HL-60 (cell line): ENCODE data around the gene PRPF6.

ENCODE experiments used
- GABPA ChIP-seq: IDR thresholded peaks from 2 replicates; pipeline ENCODE4 v1.6.1; 2012; ENCODE audit warnings: low read depth
- POLR2AphosphoS5 ChIP-seq: IDR thresholded peaks from 2 replicates; pipeline ENCODE4 v1.6.1; 2012; ENCODE audit warnings: low read depth
- SPI1 ChIP-seq: IDR thresholded peaks from 2 replicates; pipeline ENCODE4 v1.6.1; 2012; ENCODE audit warnings: low read depth, mild to moderate bottlenecking, borderline replicate concordance
- TF ChIP-seq, protein P1 (sequence below): IDR thresholded peaks from one replicate; pipeline ENCODE4 v1.5.1; 2011; ENCODE audit warnings: low read length, control low read depth, inconsistent platforms; ENCODE audit not compliant: insufficient read depth
- TF ChIP-seq, protein P2 (sequence below): IDR thresholded peaks from 2 replicates; pipeline ENCODE4 v1.6.1; 2012; ENCODE audit warnings: low read depth; ENCODE audit not compliant: insufficient replicate concordance

DNA sequence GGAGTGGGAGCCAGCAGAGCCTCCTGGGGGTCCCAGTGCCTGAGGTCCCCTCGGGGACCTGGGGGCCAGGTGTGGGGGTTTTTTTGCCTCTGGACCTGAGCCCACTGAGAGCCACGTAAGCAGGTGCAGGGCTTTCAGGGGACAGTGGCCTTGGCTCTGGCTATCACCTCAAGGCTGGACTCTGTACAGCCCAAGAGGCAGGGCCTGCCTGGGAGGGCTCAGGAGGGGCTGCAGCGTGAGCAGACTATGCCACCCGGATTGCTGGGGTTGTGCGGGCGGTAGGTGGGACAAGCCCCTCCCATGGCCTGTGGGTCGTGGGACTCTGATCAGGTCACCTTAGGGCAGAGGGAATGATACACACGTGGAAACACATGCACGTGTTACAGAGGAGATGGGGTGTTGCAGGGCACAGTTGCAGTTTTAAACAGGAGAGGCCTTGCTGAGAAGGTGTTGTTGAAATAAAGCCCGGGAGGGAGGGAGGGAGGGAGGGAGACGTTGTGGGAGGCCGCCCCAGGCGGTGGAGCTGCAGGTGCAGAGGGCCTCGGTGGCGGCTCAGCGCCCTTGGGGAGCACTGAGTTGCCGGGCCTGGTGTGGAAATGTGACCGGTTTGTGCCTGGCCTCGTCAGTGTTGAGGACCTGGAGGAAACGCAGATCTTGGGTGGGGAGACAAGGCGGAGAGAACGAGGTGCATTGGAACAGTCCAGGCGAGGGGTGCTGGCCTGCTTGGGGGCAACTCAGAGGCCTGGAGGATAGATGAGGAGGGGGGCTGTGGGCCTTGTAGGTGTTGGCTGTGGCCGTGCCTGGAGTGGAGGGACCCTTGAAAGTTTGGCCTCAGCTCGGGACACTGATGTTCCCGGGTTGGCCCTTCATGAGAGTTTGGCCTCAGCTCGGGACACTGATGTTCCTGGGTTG lies 84.4 kb downstream of the PRPF6 start:
- TF ChIP-seq, protein P1, sequence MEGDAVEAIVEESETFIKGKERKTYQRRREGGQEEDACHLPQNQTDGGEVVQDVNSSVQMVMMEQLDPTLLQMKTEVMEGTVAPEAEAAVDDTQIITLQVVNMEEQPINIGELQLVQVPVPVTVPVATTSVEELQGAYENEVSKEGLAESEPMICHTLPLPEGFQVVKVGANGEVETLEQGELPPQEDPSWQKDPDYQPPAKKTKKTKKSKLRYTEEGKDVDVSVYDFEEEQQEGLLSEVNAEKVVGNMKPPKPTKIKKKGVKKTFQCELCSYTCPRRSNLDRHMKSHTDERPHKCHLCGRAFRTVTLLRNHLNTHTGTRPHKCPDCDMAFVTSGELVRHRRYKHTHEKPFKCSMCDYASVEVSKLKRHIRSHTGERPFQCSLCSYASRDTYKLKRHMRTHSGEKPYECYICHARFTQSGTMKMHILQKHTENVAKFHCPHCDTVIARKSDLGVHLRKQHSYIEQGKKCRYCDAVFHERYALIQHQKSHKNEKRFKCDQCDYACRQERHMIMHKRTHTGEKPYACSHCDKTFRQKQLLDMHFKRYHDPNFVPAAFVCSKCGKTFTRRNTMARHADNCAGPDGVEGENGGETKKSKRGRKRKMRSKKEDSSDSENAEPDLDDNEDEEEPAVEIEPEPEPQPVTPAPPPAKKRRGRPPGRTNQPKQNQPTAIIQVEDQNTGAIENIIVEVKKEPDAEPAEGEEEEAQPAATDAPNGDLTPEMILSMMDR: no peak
- TF ChIP-seq SPI1 (no peak), POLR2AphosphoS5 (no peak), GABPA (no peak)
- TF ChIP-seq, protein P2, sequence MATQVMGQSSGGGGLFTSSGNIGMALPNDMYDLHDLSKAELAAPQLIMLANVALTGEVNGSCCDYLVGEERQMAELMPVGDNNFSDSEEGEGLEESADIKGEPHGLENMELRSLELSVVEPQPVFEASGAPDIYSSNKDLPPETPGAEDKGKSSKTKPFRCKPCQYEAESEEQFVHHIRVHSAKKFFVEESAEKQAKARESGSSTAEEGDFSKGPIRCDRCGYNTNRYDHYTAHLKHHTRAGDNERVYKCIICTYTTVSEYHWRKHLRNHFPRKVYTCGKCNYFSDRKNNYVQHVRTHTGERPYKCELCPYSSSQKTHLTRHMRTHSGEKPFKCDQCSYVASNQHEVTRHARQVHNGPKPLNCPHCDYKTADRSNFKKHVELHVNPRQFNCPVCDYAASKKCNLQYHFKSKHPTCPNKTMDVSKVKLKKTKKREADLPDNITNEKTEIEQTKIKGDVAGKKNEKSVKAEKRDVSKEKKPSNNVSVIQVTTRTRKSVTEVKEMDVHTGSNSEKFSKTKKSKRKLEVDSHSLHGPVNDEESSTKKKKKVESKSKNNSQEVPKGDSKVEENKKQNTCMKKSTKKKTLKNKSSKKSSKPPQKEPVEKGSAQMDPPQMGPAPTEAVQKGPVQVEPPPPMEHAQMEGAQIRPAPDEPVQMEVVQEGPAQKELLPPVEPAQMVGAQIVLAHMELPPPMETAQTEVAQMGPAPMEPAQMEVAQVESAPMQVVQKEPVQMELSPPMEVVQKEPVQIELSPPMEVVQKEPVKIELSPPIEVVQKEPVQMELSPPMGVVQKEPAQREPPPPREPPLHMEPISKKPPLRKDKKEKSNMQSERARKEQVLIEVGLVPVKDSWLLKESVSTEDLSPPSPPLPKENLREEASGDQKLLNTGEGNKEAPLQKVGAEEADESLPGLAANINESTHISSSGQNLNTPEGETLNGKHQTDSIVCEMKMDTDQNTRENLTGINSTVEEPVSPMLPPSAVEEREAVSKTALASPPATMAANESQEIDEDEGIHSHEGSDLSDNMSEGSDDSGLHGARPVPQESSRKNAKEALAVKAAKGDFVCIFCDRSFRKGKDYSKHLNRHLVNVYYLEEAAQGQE: no peak
